GM04504 (cell line): ENCODE data around the gene MUC15.
"Not testable (repeated sequence)": the region's sequence is repeated elsewhere in the genome, so short reads cannot be mapped to it uniquely, and the experiment has no call there.

ENCODE experiments used
- DNase-seq: peaks from one replicate; pipeline ENCODE4 v3.0.0-alpha.2; 2012; ENCODE audit warnings: low read depth

The MUC15 gene

DNA sequence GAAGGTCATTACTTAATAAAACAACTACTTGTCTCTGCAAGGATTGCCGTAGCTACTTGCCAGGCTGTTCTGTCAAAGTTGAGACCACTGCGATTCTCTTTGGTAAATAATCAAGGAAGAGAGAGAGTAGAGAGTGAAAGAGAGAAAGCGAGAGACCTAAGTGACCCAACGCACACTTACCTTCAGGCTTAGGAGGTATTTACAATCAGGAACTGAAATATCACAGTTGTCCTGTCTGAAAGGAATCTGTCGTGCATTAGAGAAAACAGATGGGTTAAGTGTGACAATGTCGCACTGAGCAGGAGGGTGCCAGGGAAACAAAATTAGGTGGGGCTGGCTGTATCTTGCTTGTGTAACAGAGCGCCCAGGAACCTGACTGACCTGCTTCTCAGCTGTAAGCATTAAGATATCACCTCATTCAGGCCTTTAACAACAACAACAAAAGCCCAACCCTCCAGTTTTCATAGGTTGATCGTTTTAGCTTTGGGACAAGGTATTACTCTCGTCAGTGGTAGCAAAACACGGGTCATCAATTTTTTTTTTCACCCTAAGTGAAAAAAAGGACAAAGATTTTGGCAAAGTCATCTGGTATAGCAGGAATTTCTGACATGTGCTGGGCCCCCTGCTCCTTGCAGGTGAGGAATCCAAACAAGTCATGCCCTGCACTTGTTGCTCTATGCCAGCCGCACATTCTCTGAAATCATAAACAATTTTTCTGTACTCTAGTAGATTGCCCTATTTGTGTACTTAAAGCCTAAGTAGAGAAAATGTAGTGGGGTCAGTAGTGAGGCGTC is at the start of gene MUC15:
MUC15 (minus strand) TSS at position 403 of the 794 bp plus-strand sequence. CDS start 5,169 bp downstream, outside the sequence.
- no peak for DNase-seq

- DNase-seq, result peak; percentile 65
Measured at GRCh38 chr11:26621132-26621531, 49.1 kb upstream of the MUC15 start.

GRCh38 chr11:26620282-26621045 is 48.4 kb upstream of the MUC15 start:
- no peak for DNase-seq

GRCh38 chr11:26618441-26618840 is 46.4 kb upstream of the MUC15 start:
- DNase-seq, result no peak

- DNase-seq, result no peak
Measured at GRCh38 chr11:26613759-26614158, 41.7 kb upstream of the MUC15 start.

DNA sequence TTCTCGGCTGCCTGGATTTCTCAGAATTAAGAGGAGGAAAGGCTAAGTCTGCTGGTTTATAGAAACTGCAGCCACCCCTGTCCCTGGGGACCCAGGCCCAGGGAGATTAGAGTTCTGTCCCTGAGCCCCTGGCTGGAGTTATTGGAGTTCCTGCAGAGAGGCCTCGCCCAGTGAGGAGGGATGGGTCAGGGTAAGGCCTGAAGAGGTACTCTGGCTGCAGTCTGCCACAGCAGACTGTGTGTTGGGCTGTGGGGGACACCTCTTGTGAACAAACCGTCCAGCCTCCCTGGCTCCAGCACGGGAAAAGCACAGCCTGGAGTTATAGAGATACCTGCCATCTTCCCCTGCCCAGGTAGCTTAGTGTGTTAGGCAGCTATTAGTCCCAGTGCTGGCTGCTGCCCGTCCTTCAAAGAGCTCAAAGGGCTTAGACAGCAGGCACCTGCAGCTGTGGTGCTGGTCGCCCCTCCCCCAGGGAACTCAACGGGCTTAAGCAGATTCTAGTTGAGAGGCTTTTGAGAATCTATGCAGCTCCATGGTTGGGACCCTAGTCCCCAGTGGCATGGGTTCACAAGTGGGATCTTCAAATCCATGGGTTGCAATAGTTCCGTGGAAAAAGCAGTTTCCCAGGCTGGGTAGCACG is 36.6 kb upstream of the MUC15 start:
- DNase-seq, result no peak

DNA sequence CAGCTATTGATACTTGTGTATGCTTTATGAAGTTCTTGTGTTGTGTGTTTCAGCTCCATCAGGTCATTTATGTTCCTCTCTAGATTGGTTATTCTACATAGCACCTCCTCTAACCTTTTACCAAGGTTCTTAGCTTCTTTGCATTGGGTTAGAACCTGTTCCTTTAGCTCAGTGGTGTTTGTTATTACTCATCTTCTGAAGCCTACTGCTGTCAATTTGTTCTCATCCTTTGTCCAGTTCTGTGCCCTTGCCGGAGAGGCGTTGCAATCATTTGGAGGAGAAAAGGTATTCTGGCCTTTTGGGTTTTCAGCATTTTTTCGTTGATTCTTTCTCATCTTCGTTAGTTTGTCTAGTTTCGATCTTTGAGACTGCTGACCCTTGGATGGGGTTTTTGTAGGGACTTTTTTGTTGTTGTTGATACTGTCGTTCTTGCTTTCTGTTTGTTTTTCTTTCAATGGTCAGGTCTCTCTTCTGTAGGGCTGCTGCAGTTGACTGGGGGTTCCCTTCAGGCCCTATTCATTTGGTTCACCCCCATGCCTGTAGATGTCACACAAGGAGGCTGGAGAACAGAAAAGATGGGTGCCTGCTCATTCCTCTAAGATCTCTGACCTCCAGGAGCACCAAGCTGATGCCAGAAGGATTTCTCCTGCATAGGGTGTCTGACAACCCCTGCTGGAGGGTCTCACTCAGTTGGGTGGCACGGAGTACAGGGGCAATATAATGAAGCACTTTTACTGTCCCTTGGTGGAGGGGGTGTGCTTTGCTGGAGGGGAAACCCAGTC is 35.9 kb upstream of the MUC15 start:
- DNase-seq, result no peak

GRCh38 chr11:26599876-26600434 is 27.9 kb upstream of the MUC15 start:
- DNase-seq, result no peak

GRCh38 chr11:26599425-26599824 is 27.4 kb upstream of the MUC15 start:
- peak; percentile 12 for DNase-seq

GRCh38 chr11:26597899-26598298 is 25.8 kb upstream of the MUC15 start:
- no peak for DNase-seq

- not testable (repeated sequence) for DNase-seq
Measured at GRCh38 chr11:26597049-26597689, 25.1 kb upstream of the MUC15 start.

DNA sequence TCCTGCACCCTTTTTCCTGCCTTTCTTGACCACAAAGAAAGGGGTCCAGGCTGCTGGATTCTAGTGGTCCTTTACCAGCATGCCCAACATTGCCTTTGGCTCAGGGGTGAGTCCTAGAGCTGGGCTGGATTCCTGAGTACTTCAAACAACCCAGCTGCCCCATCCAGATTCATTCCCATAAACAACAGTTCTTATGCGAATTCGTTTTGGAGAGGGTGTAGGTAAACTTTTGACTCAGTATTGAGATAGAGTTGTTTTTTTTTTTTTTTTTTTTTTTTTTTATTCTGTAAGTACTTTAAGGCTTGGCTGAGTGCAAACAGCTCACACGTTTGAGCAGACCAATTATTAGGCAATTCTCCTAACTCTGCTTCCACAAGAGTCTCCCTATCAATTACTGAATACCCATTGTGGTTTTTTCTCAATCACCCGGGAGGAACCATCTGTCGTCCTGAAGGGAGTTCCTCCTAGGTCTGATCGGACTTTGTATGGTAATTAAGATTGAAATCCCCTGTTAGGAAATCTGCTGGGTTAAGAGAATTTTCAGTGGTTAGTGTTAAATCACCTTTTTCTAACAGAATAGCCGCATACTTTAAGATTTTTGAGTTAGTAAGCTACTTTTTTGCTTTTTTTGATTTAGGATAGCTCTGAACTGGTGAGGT is 23.3 kb upstream of the MUC15 start:
- DNase-seq, result not testable (repeated sequence)

- DNase-seq, result no peak
Measured at GRCh38 chr11:26593691-26594090, 21.6 kb upstream of the MUC15 start.

- DNase-seq, result no peak
Measured at GRCh38 chr11:26587073-26587472, 15.0 kb upstream of the MUC15 start.

GRCh38 chr11:26584818-26585217 is 12.8 kb upstream of the MUC15 start:
- no peak for DNase-seq

DNA sequence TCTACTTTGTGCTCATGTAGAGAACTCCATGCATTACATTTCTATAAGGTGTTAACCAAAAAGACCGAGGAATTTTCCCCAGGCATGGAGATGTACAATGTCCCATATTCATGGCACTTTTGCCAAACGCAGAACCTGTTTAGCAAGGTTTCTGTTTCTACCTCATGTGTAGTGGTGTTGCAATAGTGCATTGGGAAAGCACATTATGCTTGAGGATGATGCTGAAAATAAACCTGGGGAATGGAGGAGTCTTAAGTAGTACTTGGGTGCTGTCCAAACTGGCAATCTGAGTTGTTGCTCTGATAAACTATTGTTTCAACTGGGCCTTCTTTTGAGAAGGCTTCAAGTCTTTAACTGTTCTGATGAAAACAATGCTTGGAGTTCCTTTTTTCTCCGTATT is 11.5 kb upstream of the MUC15 start:
- DNase-seq, result no peak

DNA sequence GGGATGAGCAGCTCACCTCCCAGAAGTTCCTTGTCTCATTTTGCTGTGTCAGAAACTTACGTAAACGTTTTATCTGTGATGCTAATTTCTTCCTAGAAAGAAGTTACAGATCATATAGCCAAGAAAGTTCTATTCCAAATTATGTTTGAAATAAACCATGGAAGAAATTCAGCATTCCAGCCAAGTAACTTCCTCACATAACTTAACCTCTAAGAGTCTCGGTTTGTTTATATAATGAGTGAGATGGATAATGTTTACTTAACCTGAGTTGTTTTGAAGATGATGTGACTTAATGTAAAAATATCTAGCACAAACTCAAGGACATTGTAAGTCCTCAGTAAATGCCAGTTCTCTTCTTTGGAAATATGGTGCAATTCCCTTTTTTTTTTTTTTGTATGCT is 8.9 kb upstream of the MUC15 start:
- DNase-seq, result no peak

DNA sequence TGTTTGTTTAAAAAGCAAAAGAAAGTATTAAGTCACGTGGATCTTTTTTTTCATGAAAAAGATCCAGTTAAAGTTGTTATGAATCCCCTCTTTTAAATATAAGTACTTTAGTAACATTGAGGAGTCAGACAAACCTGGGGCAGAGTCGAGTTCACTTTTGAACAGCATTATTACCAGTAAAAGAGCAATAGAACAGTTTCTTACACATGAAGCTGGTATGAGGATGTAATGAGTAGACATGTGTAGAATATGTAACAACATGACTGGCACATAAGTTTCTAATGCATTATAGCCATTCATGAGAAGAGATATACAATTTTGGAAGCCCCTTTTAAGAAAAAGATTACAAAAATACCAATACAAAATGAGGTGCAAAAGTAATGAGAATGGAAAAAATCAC is 7.6 kb upstream of the MUC15 start:
- DNase-seq, result no peak

GRCh38 chr11:26578998-26579661 is 7.1 kb upstream of the MUC15 start:
- DNase-seq, result no peak

DNA sequence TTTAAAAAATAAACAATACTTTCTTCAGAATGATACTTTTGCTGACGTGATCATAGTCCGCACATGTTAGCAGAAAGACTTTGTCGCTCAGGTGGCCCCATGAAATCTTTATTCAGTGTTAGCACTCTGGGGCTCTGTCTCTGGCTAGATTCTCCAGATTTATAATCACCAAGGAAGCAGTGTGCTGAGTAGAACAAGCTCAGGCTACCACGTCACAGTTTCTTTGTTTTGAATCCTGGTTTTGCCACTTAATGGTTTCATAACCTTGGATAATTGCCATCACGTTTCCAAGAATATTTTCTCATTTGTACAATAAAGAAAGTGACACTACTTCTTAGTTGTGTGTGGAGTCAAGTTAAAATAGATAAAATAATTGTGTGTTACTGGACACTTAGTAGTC is 3.9 kb upstream of the MUC15 start:
- DNase-seq, result no peak
